Activated CD4-positive, alpha-beta T cell treated with anti-CD3 and anti-CD28 coated beads, Interleukin-2, amount 50 U/mL, for 48 hours (primary cell): Measurements from ENCODE around the gene COX7A2L.
A peak's percentile ranks its signal among the peaks of the same experiment; 100 is the strongest.
"Not testable (repeated sequence)": the region's sequence is repeated elsewhere in the genome, so short reads cannot be mapped to it uniquely, and the experiment has no call there.

Source experiments
- DNase-seq, 2 experiments: peaks; one replicate each; pipeline ENCODE4 v3.0.0-alpha.2; 2020

Gene COX7A2L

DNA sequence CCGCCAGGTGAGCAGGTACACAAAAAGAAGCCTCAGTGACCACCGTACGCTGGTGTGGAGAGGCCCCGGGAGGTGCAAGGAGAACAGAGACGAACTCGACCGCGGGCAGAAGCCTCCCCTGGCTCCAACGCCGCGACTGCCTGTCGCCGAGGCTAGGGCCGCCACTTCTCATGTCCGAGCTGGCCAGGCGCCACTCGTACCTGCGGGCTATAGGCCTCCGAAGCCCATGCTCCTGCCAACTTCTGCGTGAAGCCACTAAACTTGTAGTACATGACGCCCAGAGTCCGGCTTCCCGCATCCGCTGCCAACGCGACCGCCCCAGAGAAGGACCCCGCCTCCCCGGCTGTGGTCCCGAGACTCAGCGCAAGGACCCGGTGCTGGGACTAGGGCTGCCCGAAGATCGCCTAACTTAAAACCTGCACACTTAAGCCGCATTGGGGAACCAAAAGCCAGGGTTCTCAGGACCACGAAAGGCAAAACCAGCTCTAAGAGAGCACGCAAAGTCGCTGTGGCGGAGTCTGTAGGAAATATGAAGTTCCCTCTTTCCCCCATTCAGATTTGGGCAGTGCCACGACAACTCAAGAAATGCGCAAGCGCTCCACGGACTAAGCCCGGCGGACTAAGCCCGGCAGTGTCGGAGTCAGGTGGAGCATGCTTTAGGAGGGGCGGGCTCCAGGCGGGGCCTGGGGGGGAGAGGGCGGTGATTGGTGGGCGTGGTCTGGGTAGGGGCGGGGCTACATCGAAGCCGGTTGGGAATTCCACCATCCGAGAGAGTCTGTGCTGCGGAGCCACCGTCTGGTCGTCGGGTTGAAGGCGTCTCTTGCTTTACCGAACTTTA lies at the start of gene COX7A2L:
COX7A2L (minus strand) TSS at position 328 of the 838 bp plus-strand sequence; CDS start at position 272, 56 bp downstream.
- DNase-seq, result peak; percentile 96

DNA sequence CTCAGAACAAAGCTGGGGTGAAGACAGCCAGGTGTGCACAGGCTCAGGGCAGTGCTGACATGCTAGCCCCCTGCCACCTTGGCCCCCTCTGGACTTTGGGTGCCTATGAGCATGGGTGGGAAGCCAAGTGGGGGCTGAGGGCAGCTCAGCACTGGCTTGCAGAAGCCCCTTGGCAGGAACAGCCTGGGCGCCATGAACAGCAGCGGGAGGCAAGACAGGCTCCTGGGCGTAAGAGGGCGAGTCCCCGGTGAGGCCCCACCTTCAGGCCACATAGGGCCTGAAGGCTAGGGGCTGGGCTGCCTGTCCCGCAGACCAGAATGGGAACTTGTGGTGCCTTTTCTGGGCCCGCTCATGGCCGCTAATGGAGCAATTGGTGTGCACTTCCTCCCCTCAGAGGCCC lies 47.0 kb upstream of the COX7A2L start:
- DNase-seq, result no peak

GRCh38 chr2:42407476-42407875 lies 46.5 kb upstream of the COX7A2L start:
- no peak for DNase-seq

GRCh38 chr2:42404676-42405075 lies 43.7 kb upstream of the COX7A2L start:
- DNase-seq, result no peak

GRCh38 chr2:42401773-42402172 lies 40.8 kb upstream of the COX7A2L start:
- no peak for DNase-seq

GRCh38 chr2:42398052-42398451 lies 37.0 kb upstream of the COX7A2L start:
- not testable (repeated sequence) for DNase-seq

- DNase-seq, result not testable (repeated sequence)
These were observed 32.3 kb upstream of the COX7A2L start for GRCh38 chr2:42393320-42393719.

DNA sequence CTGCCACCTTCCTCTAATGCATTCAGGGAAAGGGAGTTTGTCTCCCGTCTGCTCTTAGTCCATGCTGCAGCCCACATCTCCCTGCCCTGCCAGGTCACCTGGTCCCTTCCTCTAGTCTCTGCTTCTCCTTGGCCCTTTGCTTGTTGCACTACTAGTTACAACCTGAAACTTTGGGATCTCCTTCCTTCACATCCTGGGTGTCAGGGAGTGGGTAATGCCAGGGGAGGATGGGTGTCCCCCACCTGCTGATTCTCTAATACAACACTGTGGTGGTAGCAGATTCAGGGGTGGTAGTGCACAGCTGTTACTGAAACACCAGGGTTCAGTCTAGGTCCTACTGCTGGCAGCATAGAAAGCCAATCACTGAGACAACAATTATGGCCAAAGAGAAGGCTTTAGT lies 31.2 kb upstream of the COX7A2L start:
- no peak for DNase-seq

DNA sequence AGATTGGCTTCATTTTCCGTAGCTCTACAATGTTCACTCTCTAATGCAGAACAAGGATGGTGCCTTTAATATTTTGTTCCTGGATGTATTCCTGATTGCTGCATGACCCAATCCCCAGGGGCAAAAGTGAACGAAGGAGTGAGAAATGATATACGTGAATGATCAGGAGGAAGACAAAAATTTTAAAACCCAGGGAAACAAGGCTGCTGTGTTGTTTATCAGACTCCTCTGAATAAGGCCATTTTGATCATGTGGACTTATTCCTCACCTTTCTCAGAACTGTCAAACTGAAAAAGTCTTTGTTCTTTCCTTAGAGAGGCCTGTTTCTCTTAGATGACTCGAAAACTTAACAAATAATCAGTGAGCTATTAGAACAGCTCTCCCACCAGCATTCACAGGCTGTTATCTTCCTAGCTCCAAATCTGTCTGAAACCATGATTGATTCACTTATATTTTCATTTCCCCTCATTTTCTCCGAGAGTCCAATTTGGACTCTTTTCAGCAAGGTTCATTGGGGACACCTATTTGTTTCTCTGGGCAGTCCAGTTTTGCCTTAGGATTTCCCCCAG lies 29.5 kb upstream of the COX7A2L start:
- DNase-seq, result no peak

GRCh38 chr2:42386682-42387081 lies 25.7 kb upstream of the COX7A2L start:
- no peak for DNase-seq

- no peak for DNase-seq
These were observed 24.2 kb upstream of the COX7A2L start for GRCh38 chr2:42385225-42385624.

GRCh38 chr2:42383855-42384530 lies 23.0 kb upstream of the COX7A2L start:
- DNase-seq, result no peak

DNA sequence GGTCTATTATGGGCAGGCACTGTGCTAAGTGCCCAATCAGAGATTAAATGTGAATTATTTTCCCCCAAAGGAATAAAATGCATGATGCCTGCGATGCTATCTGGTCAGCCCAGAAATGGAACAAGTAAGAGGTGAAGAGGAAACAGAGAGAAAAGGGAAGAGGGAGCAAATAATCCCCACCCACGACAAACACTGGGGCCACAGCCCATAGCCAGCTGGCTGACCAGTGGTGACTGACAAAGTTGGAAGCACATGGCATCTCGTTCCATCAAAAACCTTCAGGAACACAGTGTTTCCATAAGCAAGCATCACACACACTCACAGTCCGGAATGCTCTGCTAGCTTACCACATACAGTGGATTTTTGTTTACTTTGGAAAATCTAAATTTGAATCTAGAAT lies 21.1 kb upstream of the COX7A2L start:
- no peak for DNase-seq

DNA sequence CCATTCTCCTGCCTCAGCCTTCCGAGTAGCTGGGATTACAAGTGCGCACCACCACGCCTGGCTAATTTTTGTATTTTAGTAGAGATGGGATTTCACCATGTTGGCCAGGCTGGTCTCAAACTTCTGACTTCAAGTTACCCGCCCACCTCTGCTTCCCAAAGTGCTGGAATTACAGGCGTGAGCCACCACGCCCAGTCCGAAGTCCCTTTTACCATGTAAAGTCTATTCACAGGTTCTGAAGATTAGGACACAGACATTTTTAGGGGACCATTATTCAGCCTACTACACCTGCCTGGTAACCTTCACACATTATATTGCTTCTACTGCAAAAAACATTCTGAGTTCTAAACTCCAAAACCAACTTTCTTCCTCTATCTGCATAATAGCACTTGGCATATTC lies 19.0 kb upstream of the COX7A2L start:
- DNase-seq, result not testable (repeated sequence)

- DNase-seq, result no peak
These were observed 17.4 kb upstream of the COX7A2L start for GRCh38 chr2:42378415-42378814.

GRCh38 chr2:42376758-42377157 lies 15.7 kb upstream of the COX7A2L start:
- DNase-seq, result no peak

DNA sequence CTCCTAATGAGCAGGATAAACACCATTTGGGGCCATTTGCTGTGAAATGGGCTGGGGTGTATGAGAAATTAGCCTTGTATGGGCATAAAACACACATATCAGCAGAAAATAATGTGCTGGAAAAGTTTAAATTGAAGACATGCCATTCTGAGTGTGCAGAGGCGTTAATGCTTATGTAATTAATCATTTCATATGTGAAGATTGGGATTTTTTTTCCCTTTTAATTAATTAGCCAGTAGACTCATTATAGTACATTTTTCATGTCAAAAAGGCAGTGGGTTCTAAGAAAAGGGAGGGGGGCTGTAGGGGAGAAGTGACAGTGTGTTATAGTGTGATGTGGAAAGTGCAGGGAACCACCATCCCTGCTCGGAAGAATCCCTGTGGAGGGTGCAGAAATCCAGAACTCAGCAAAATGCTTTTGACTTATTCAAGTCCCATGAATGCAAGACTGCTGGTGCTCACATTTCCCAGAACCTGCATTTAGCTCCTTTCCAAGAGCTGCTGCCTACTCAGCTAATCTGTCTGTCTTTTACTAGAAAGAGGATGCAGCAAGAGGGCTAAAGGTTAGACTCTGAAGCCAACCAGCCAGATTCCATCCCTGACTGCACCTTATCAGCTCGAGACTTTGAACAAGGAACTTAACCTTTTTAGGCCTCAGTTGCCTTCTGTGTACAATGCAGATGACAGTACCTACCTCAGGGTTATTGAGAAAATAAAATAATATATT lies 11.6 kb upstream of the COX7A2L start:
- DNase-seq, result no peak

GRCh38 chr2:42371611-42372473 lies 10.8 kb upstream of the COX7A2L start:
- no peak for DNase-seq

- DNase-seq, result no peak
These were observed 8.7 kb upstream of the COX7A2L start for GRCh38 chr2:42369532-42370229.

GRCh38 chr2:42368817-42369531 lies 8.0 kb upstream of the COX7A2L start:
- no peak for DNase-seq

DNA sequence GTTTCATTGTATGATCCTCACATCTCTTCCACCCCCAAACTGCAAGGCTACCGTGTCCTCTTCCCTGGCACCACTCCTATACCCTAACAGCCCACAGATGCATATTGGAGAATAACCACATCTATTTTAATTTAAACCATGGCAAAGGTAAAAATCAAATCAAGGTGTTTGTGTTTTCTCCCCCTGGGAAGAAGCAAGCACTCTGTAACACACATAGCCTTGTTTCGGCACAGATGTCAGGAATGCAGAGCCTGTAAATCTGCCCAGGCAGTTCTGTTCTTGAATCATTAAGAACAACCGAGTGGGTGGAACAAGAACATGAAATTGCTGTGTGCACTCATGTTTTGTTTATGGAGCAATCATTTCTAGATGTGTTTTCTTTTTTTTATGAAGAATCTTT lies 6.8 kb upstream of the COX7A2L start:
- no peak for DNase-seq
